Measurements from ENCODE around the gene GSG1.
"Not testable (repeated sequence)": the region's sequence is repeated elsewhere in the genome, so short reads cannot be mapped to it uniquely, and the experiment has no call there.

Gene GSG1

DNA sequence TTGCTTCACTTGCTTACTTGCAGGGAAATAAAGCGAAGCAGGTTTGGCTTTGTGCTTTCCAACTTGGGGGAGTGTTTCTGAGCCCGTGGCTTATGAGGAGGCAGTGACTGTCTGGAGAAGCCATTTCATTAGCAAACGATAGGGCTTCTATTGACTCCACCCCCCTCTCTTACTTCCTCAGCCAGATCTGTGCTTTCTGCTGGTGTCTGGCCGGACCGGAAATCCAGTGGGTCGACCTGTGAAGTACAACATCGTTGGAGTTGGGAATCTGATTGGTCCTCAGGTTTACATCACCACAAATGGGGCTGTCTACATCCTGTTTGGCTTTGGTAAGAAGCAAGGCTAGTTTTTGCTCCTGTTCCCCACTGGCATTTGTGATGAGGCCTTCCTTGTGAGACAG lies 37.0 kb downstream of the GSG1 start:
- in situ Hi-C loops (cut with HindIII; ENCODE audit: low sequenced_read_pairs), result no loop called here

DNA sequence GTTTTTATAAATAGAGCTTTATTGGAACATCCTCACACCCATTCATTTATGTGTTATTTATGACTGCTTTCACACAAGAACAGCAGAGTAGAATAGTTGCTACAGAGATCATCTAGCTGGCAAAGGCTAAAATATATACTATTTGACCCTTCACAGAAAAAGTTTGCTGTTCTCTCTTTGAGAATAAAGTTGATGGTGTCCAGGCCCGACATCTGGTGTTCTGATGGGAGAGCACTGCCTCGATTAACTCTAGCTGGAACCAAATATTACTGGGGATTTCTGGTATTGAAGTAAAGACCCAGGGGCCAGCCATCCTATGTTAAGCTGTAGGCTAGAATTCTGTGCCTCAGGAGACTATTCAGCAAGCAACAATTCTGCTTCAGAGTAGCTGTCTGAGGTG lies 37.5 kb downstream of the GSG1 start:
- in situ Hi-C loops (cut with HindIII; ENCODE audit: low sequenced_read_pairs), result no loop called here

GRCh38 chr12:13062669-13063068 lies 40.8 kb downstream of the GSG1 start:
- in situ Hi-C loops (cut with HindIII; ENCODE audit: low sequenced_read_pairs), result no loop called here

GRCh38 chr12:13061377-13061776 lies 42.1 kb downstream of the GSG1 start:
- in situ Hi-C loops (cut with HindIII; ENCODE audit: low sequenced_read_pairs), result no loop called here

- in situ Hi-C loops (cut with HindIII; ENCODE audit: low sequenced_read_pairs), result no loop called here
Measured at GRCh38 chr12:13060581-13060980, 42.9 kb downstream of the GSG1 start.

- in situ Hi-C loops (cut with HindIII; ENCODE audit: low sequenced_read_pairs), result not testable (repeated sequence)
Measured at GRCh38 chr12:13053617-13054016, 49.9 kb downstream of the GSG1 start.

GRCh38 chr12:13052421-13052820 lies 51.0 kb downstream of the GSG1 start:
- in situ Hi-C loops (cut with HindIII; ENCODE audit: low sequenced_read_pairs), result no loop called here

DNA sequence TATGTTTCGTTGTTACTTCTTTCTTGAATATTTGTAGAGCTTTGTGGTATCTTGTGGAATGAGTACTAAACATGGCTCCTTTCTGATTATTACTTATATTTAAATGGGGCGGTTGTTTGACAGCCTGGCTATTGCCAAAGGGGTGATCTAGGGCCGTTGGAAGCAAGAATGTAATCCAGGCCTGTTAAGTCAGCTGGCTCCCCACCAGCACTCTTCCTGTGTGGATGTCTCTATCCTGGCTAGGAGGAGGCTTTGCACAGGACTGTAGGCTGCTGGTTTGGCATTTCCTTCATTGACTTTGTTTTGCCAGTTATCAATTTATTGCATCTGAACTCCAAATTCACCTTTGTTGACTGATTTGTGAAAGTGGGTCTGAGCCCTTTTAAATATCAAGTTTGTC lies 53.7 kb downstream of the GSG1 start:
- in situ Hi-C loops (cut with HindIII; ENCODE audit: low sequenced_read_pairs), result no loop called here

DNA sequence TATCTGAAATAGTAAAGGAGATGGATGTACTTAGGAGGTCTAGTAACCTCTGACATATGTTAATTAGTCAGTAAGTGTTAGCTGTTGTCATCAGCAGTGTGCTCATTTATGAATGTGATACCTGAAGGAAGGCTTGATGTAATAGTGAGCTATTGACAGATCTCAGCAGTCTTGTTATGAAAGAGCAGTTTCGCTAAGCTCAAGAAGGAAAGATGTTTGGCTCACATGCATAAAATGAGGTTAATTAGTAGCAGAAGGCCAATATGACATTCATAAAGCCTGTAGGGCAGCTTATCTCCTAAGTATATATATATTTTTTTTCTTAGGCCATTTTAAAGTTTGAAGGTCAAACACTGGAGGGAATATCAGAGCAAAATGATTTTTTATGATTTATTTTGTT lies 56.5 kb downstream of the GSG1 start:
- in situ Hi-C loops (cut with HindIII; ENCODE audit: low sequenced_read_pairs), result no loop called here

GRCh38 chr12:13045816-13046215 lies 57.7 kb downstream of the GSG1 start:
- in situ Hi-C loops (cut with HindIII; ENCODE audit: low sequenced_read_pairs), result no loop called here

DNA sequence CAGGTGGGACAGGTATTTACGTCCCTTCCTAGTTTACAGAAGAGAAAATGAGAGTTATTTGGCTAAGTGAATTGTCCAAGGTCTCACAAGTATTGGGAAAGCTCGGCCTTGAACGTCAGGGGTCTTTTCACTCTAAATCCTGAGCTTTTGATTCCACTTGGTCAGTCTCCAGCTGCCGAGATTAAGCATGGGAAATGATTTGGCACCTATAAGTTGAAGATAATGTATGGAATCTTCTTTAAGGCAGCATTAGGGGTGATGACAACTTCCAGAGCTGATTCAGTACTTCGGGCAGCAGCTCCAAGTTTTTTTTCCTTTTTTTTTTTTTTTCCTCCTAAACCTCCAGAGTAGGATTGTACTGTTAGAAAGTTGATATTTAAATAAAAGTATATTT lies 58.6 kb downstream of the GSG1 start:
- in situ Hi-C loops (cut with HindIII; ENCODE audit: low sequenced_read_pairs), result no loop called here

GRCh38 chr12:13044002-13044905 lies 59.2 kb downstream of the GSG1 start, which contains the start of gene FAM234B:
FAM234B (plus strand) TSS chr12:13044381; CDS start chr12:13044404, 23 bp downstream.
- in situ Hi-C loops (cut with HindIII; ENCODE audit: low sequenced_read_pairs), result no loop called here

- in situ Hi-C loops (cut with HindIII; ENCODE audit: low sequenced_read_pairs), result no loop called here
Measured at GRCh38 chr12:13042666-13043230, 60.7 kb downstream of the GSG1 start.

GRCh38 chr12:13041224-13041623 lies 62.2 kb downstream of the GSG1 start:
- in situ Hi-C loops (cut with HindIII; ENCODE audit: low sequenced_read_pairs), result no loop called here

DNA sequence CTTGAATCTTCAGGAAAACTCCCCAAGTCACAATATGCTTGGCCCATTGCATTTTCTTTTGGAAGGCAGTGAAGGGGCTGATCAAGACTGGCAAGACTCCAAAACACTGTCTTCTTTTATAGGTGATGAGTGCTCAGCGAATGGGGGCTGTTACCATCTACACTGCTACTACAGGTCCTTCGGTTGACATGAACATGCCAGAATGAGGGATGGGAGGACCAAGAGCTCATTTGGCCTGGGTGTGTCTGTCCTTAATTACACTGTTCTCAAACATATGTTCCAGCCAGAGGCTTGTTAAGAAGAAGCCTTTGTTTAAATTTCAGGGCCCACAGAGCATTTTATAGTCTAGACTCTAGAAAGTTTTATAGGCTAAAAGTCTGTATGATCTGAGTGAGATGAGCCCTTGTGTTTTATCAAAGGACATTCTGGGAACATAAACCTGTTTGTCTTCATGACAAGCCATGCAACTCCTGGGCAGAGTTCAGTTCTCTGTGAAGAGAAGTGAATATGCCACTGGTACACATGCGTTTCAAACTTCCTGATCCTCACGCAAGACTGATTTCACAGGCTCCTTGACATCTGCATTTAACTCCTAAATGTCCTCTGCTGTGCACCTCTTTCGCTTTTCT lies 64.0 kb downstream of the GSG1 start:
- in situ Hi-C loops (cut with HindIII; ENCODE audit: low sequenced_read_pairs), result no loop called here

- in situ Hi-C loops (cut with HindIII; ENCODE audit: low sequenced_read_pairs), result no loop called here
Measured at GRCh38 chr12:13038491-13039161, 64.8 kb downstream of the GSG1 start.

DNA sequence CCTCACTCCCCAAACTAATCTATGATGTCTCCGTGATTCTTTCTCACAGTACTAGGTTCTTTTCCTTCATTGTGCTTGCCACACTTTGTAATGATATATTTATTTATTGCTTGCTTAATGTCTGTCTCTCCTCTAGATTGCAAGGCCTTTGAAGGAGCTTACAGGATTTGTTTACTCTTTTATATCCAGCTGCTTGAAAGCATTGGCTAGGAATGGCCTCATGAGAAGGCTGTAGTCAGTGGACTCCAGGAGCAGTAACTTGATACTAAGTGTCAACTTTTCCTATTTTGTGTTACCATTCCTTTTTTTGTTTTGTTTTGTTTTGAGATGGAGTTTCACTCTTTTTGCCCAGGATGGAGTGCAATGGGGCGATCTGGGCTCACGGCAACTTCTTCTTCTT lies 66.6 kb downstream of the GSG1 start:
- in situ Hi-C loops (cut with HindIII; ENCODE audit: low sequenced_read_pairs), result no loop called here

- in situ Hi-C loops (cut with HindIII; ENCODE audit: low sequenced_read_pairs), result not testable (repeated sequence)
Measured at GRCh38 chr12:13035335-13035734, 68.1 kb downstream of the GSG1 start.

All from endothelial cell of hepatic sinusoid (primary cell).